ENCODE measurements around the gene MAPK10.

DNA sequence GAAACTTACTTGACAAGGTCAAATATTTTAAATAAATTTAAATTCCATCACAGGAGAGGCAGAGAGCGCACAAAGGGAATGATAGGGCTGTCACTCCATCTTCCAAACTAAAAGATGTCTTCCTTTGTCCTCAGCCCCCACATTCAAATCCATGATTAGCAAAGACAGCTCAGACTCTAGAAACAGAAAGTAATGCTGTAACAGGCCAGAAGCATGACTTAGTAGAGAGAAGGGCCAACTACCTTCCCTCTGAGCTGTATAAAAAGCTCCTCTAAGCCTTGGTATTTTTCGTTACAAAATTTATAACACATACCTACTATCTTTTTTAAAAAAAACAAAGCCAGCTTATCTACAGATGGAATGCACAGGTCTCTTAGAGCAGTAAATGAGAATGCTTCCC, 207.4 kb downstream of the MAPK10 start:
- no peak for TF ChIP-seq ZNF510 (tag by site-specific recombination; IDR thresholded peaks at IDR 0.05; ENCODE audit: insufficient replicate concordance)
- TF ChIP-seq TCF7L2 (IDR thresholded peaks at IDR 0.05; ENCODE audit: borderline replicate concordance, low read depth, low read length) = no peak
- TF ChIP-seq ZNF133 (tag by site-specific recombination; IDR thresholded peaks at IDR 0.05) = no peak

Data from HEK293 (cell line).